GM23338 (cell line): ENCODE data around the gene PNPLA5. TPM values are rescaled to one million over a fixed set of nuclear protein-coding genes. Genes with fewer than 3 reads are reported as not detected.

Experiments
- ATAC-seq: fragments of 200-7000 bp; cut with Tn5 transposase; 3 replicates; pipeline ENCODE4 v1.9.1; 2020
- DNase-seq: peaks from one replicate; pipeline ENCODE4 v3.0.0-alpha.2; 2015; ENCODE audit warnings: low spot score
- H2AFZ ChIP-seq: fragments of 200-600 bp; sonication (generic); 2 replicates; pipeline ENCODE4 v1.8.0; 2016; ENCODE audit warnings: antibody characterized with exemption, mild to moderate bottlenecking, moderate library complexity
- H3F3A ChIP-seq: fragments of 200-600 bp; sonication (generic); replicated peaks from 2 replicates; pipeline ENCODE4 v1.8.0; 2017; ENCODE audit warnings: antibody characterized with exemption, mixed run types, low read depth
- H3K27ac ChIP-seq: fragments of 200-600 bp; sonication (generic); 2 replicates; pipeline ENCODE4 v1.6.1; 2016; ENCODE audit warnings: low read depth
- H3K27me3 ChIP-seq: fragments of 200-600 bp; sonication (generic); 2 replicates; pipeline ENCODE4 v1.8.0; 2016; ENCODE audit warnings: mild to moderate bottlenecking, mixed run types, moderate library complexity; ENCODE audit not compliant: insufficient read depth
- H3K36me3 ChIP-seq: fragments of 200-600 bp; sonication (generic); 2 replicates; pipeline ENCODE4 v1.8.0; 2016; ENCODE audit warnings: mild to moderate bottlenecking; ENCODE audit not compliant: insufficient read depth
- H3K4me1 ChIP-seq: fragments of 200-600 bp; sonication (generic); 2 replicates; pipeline ENCODE4 v1.8.0; 2016; ENCODE audit warnings: mild to moderate bottlenecking, moderate library complexity; ENCODE audit not compliant: insufficient read depth
- H3K4me2 ChIP-seq: fragments of 200-600 bp; sonication (generic); 2 replicates; pipeline ENCODE4 v1.7.1; 2017; ENCODE audit warnings: mixed run types
- H3K4me3 ChIP-seq: fragments of 200-600 bp; sonication (generic); 2 replicates; pipeline ENCODE4 v1.6.1; 2016; ENCODE audit warnings: mixed run types
- H3K79me2 ChIP-seq: fragments of 200-600 bp; sonication (generic); replicated peaks from 2 replicates; pipeline ENCODE4 v1.8.0; 2017; ENCODE audit warnings: mild to moderate bottlenecking; ENCODE audit not compliant: insufficient read depth
- H3K9me2 ChIP-seq: fragments of 200-600 bp; sonication (generic); 2 replicates; pipeline ENCODE4 v1.8.0; 2017; ENCODE audit not compliant: insufficient read depth
- H4K20me1 ChIP-seq: fragments of 200-600 bp; sonication (generic); replicated peaks from 2 replicates; pipeline ENCODE4 v1.8.0; 2017; ENCODE audit warnings: mild to moderate bottlenecking; ENCODE audit not compliant: insufficient read depth
- H3K27ac Mint-ChIP-seq: 2 replicates; pipeline ENCODE4 v1.8.0; 2020; ENCODE audit warnings: inconsistent platforms, mild to moderate bottlenecking, moderate library complexity, mixed read lengths
- H3K27me3 Mint-ChIP-seq: 3 replicates; pipeline ENCODE4 v1.8.0; 2022; ENCODE audit warnings: low read depth, mild to moderate bottlenecking, moderate library complexity, mixed read lengths, inconsistent platforms; ENCODE audit not compliant: insufficient read depth, poor library complexity
- H3K36me3 Mint-ChIP-seq: 3 replicates; pipeline ENCODE4 v1.8.0; 2021; ENCODE audit warnings: low read depth, mild to moderate bottlenecking, inconsistent platforms, moderate library complexity, mixed read lengths
- H3K4me1 Mint-ChIP-seq: 3 replicates; pipeline ENCODE4 v1.8.0; 2020; ENCODE audit warnings: mild to moderate bottlenecking, inconsistent platforms, mixed read lengths
- H3K4me3 Mint-ChIP-seq: 3 replicates; pipeline ENCODE4 v1.8.0; 2021; ENCODE audit warnings: moderate library complexity, mild to moderate bottlenecking, inconsistent platforms, mixed read lengths
- H3K9me3 Mint-ChIP-seq: 3 replicates; pipeline ENCODE4 v1.8.0; 2020; ENCODE audit warnings: moderate library complexity, mild to moderate bottlenecking, inconsistent platforms, mixed read lengths
- CREB1 ChIP-seq: fragments of 250-450 bp; sonication (Bioruptor Pico); IDR thresholded peaks from 2 replicates; pipeline ENCODE4 v1.5.0; 2020; ENCODE audit warnings: low read depth, mild to moderate bottlenecking, moderate library complexity
- EZH2 ChIP-seq: fragments of 200-600 bp; sonication (generic); IDR thresholded peaks from one replicate; pipeline ENCODE4 v1.8.0; 2017; ENCODE audit warnings: antibody characterized with exemption, mild to moderate bottlenecking, low read depth; ENCODE audit not compliant: unreplicated experiment
- EZH2phosphoT487 ChIP-seq: fragments of 200-600 bp; sonication (generic); IDR thresholded peaks from one replicate; pipeline ENCODE4 v1.8.1; 2018; ENCODE audit warnings: antibody characterized with exemption; ENCODE audit not compliant: unreplicated experiment
- JUNB ChIP-seq: IDR thresholded peaks from one replicate; pipeline ENCODE4 v1.6.1; 2016; ENCODE audit warnings: antibody characterized with exemption; ENCODE audit not compliant: unreplicated experiment
- NANOG ChIP-seq: IDR thresholded peaks from 2 replicates; pipeline ENCODE4 v1.6.1; 2016; ENCODE audit warnings: antibody characterized with exemption, borderline replicate concordance
- POLR2AphosphoS5 ChIP-seq: IDR thresholded peaks from 2 replicates; pipeline ENCODE4 v1.6.1; 2016; ENCODE audit warnings: antibody characterized with exemption, low read depth
- STAT1 ChIP-seq: IDR thresholded peaks from one replicate; pipeline ENCODE4 v1.6.1; 2016; ENCODE audit warnings: antibody characterized with exemption; ENCODE audit not compliant: unreplicated experiment
- ZNF114 ChIP-seq: fragments of 250-450 bp; sonication (Bioruptor Pico); IDR thresholded peaks from 2 replicates; pipeline ENCODE4 v1.5.0; 2020; ENCODE audit warnings: mild to moderate bottlenecking, moderate library complexity
- ZNF331 ChIP-seq: fragments of 250-450 bp; sonication (Bioruptor Pico); IDR thresholded peaks from 2 replicates; pipeline ENCODE4 v1.5.0; 2020; ENCODE audit warnings: low read depth, mild to moderate bottlenecking, moderate library complexity
- polyA plus RNA-seq: library from polyadenylated mRNA; unstranded; fragments of >200 nt; fragmentation: Nextera tagmentation; extraction: Ambion mirVana; gene quantifications from 2 replicates; pipeline ENCODE4 v1.2.1, GENCODE V29; 2016
- total RNA-seq: library from RNA; depleted of rRNA; stranded (reverse); fragments of >200 nt; shearing (Covaris generic); gene quantifications from 2 replicates; pipeline ENCODE4 v1.2.3, GENCODE V29; 2014
- TF ChIP-seq, protein P1 (sequence below), 2 experiments: fragments of 200-600 bp in 1 of 2; sonication (generic) in 1 of 2; conservative IDR thresholded peaks; 2 replicates each; pipeline versions ENCODE4 v1.5.1 to v1.6.1; 2016 to 2017; ENCODE audit warnings: antibody characterized with exemption in 2 of 2, low read depth in 2 of 2, mild to moderate bottlenecking in 2 of 2, moderate library complexity in 1 of 2
- TF ChIP-seq, protein P2 (sequence below): fragments of 250-450 bp; sonication (Bioruptor Pico); IDR thresholded peaks from 2 replicates; pipeline ENCODE4 v1.5.0; 2020; ENCODE audit warnings: mild to moderate bottlenecking, moderate library complexity
- TF ChIP-seq, protein P3 (sequence below): IDR thresholded peaks from 2 replicates; pipeline ENCODE4 v1.6.1; 2016; ENCODE audit warnings: antibody characterized with exemption

PNPLA5 gene
- total and polyA plus RNA-seq, 2 experiments from 2014 or later, result 2.3 to 6.8 TPM

DNA sequence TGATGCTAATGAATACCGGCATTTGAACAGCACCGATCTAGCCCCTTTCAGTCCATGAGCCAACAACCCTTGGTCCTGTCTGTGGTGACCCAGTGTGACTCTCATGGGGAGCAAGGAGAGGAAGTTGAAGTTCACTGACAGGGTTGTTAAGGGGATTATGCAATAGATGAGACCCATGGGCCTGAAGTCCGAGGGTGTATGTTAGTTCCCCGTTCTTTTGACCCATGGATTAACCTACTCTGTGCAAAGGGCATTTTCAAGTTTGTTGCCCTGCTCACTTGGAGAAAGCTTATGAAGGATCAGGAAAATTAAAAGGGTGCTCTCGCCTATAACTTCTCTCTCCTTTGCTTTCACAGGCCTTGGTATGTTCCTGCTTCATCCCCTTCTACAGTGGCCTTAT is 36.7 kb upstream of the PNPLA5 start:
- H3K27me3 ChIP-seq, result no peaks in the 10 kb centered on the region
- no peaks in the 10 kb centered on the region for H3K9me2 ChIP-seq
- DNase-seq, result no peak
- H3K4me1 Mint-ChIP-seq, result peaks cover 12% of the 10 kb centered on the region
- peaks cover 27% of the 10 kb centered on the region for H3K36me3 ChIP-seq
- no peak for ATAC-seq
- H4K20me1 ChIP-seq, result peaks cover 11% of the 10 kb centered on the region
- peaks cover 14% of the 10 kb centered on the region for H3K4me1 ChIP-seq
- no peak overlapping the region for H3K27ac Mint-ChIP-seq
- no peak overlapping the region for H3K4me3 ChIP-seq
- H3K27ac ChIP-seq, result 0 out of 2 replicates have a peak overlapping the region, but pooled peaks have one; percentile 14
- H3K4me3 Mint-ChIP-seq, result no peak overlapping the region
- H3K9me3 Mint-ChIP-seq, result no peaks in the 10 kb centered on the region
- no peak overlapping the region for H2AFZ ChIP-seq
- TF ChIP-seq, protein P1, sequence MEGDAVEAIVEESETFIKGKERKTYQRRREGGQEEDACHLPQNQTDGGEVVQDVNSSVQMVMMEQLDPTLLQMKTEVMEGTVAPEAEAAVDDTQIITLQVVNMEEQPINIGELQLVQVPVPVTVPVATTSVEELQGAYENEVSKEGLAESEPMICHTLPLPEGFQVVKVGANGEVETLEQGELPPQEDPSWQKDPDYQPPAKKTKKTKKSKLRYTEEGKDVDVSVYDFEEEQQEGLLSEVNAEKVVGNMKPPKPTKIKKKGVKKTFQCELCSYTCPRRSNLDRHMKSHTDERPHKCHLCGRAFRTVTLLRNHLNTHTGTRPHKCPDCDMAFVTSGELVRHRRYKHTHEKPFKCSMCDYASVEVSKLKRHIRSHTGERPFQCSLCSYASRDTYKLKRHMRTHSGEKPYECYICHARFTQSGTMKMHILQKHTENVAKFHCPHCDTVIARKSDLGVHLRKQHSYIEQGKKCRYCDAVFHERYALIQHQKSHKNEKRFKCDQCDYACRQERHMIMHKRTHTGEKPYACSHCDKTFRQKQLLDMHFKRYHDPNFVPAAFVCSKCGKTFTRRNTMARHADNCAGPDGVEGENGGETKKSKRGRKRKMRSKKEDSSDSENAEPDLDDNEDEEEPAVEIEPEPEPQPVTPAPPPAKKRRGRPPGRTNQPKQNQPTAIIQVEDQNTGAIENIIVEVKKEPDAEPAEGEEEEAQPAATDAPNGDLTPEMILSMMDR (conservative IDR thresholded peaks at IDR 0.05; ENCODE audit: low read depth in 2 of 2), result no peak
- peaks cover 56% of the 10 kb centered on the region for H3K36me3 Mint-ChIP-seq
- peaks cover 28% of the 10 kb centered on the region for H3K79me2 ChIP-seq
- H3K27me3 Mint-ChIP-seq, result peaks cover 8% of the 10 kb centered on the region
- H3K4me2 ChIP-seq, result no peak overlapping the region
- H3F3A ChIP-seq, result no peaks in the 10 kb centered on the region

DNA sequence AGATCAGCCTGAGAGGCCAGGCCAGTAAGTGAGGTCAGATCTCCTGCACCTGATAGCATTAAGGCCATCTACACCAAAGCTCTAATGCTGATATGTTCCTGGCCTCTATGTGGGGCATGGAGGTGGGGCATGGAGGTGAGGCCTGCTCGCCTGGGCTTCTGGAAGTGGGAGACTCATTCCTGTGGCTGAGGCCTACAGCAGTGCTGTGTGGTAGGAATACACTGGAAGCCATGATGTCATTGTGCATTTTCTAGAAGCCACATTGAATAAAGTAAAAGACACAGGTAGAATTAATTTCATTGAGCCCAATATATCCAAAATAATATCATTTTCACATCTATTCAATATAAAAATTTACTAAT is 34.5 kb upstream of the PNPLA5 start:
- no peak overlapping the region for H3K4me3 ChIP-seq
- H3K36me3 Mint-ChIP-seq, result peaks cover 39% of the 10 kb centered on the region
- DNase-seq (no peak), ATAC-seq (no peak)
- H3K27me3 ChIP-seq, result no peaks in the 10 kb centered on the region
- 0 out of 2 replicates have a peak overlapping the region, but pooled peaks have one; percentile 90 for H3K4me2 ChIP-seq
- H3K9me2 ChIP-seq, result no peaks in the 10 kb centered on the region
- no peaks in the 10 kb centered on the region for H3K9me3 Mint-ChIP-seq
- H3K4me3 Mint-ChIP-seq, result no peak overlapping the region
- no peaks in the 10 kb centered on the region for H3F3A ChIP-seq
- H3K27ac ChIP-seq, result no peak overlapping the region
- H3K27ac Mint-ChIP-seq, result no peak overlapping the region
- no peaks in the 10 kb centered on the region; the same call in none of the 2 replicates for H4K20me1 ChIP-seq
- H3K27me3 Mint-ChIP-seq, result peaks cover 8% of the 10 kb centered on the region
- H2AFZ ChIP-seq, result no peak overlapping the region
- peaks cover 28% of the 10 kb centered on the region for H3K79me2 ChIP-seq
- peaks cover 20% of the 10 kb centered on the region for H3K4me1 ChIP-seq
- peaks cover 21% of the 10 kb centered on the region for H3K36me3 ChIP-seq
- peaks cover 24% of the 10 kb centered on the region for H3K4me1 Mint-ChIP-seq
- TF ChIP-seq ZNF331 (no peak), NANOG (no peak), ZNF114 (CRISPR knock-in tag) (no peak), EZH2phosphoT487 (no peak), POLR2AphosphoS5 (no peak), CREB1 (CRISPR knock-in tag) (no peak), EZH2 (no peak), STAT1 (no peak), JUNB (no peak)
- TF ChIP-seq, protein P2, sequence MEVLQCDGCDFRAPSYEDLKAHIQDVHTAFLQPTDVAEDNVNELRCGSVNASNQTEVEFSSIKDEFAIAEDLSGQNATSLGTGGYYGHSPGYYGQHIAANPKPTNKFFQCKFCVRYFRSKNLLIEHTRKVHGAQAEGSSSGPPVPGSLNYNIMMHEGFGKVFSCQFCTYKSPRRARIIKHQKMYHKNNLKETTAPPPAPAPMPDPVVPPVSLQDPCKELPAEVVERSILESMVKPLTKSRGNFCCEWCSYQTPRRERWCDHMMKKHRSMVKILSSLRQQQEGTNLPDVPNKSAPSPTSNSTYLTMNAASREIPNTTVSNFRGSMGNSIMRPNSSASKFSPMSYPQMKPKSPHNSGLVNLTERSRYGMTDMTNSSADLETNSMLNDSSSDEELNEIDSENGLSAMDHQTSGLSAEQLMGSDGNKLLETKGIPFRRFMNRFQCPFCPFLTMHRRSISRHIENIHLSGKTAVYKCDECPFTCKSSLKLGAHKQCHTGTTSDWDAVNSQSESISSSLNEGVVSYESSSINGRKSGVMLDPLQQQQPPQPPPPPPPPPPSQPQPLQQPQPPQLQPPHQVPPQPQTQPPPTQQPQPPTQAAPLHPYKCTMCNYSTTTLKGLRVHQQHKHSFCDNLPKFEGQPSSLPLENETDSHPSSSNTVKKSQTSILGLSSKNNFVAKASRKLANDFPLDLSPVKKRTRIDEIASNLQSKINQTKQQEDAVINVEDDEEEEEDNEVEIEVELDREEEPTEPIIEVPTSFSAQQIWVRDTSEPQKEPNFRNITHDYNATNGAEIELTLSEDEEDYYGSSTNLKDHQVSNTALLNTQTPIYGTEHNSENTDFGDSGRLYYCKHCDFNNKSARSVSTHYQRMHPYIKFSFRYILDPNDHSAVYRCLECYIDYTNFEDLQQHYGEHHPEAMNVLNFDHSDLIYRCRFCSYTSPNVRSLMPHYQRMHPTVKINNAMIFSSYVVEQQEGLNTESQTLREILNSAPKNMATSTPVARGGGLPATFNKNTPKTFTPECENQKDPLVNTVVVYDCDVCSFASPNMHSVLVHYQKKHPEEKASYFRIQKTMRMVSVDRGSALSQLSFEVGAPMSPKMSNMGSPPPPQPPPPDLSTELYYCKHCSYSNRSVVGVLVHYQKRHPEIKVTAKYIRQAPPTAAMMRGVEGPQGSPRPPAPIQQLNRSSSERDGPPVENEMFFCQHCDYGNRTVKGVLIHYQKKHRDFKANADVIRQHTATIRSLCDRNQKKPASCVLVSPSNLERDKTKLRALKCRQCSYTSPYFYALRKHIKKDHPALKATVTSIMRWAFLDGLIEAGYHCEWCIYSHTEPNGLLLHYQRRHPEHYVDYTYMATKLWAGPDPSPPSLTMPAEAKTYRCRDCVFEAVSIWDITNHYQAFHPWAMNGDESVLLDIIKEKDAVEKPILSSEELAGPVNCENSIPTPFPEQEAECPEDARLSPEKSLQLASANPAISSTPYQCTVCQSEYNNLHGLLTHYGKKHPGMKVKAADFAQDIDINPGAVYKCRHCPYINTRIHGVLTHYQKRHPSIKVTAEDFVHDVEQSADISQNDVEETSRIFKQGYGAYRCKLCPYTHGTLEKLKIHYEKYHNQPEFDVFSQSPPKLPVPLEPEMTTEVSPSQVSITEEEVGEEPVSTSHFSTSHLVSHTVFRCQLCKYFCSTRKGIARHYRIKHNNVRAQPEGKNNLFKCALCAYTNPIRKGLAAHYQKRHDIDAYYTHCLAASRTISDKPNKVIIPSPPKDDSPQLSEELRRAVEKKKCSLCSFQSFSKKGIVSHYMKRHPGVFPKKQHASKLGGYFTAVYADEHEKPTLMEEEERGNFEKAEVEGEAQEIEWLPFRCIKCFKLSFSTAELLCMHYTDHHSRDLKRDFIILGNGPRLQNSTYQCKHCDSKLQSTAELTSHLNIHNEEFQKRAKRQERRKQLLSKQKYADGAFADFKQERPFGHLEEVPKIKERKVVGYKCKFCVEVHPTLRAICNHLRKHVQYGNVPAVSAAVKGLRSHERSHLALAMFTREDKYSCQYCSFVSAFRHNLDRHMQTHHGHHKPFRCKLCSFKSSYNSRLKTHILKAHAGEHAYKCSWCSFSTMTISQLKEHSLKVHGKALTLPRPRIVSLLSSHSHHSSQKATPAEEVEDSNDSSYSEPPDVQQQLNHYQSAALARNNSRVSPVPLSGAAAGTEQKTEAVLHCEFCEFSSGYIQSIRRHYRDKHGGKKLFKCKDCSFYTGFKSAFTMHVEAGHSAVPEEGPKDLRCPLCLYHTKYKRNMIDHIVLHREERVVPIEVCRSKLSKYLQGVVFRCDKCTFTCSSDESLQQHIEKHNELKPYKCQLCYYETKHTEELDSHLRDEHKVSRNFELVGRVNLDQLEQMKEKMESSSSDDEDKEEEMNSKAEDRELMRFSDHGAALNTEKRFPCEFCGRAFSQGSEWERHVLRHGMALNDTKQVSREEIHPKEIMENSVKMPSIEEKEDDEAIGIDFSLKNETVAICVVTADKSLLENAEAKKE (CRISPR knock-in tag), result no peak
- TF ChIP-seq, protein P3, sequence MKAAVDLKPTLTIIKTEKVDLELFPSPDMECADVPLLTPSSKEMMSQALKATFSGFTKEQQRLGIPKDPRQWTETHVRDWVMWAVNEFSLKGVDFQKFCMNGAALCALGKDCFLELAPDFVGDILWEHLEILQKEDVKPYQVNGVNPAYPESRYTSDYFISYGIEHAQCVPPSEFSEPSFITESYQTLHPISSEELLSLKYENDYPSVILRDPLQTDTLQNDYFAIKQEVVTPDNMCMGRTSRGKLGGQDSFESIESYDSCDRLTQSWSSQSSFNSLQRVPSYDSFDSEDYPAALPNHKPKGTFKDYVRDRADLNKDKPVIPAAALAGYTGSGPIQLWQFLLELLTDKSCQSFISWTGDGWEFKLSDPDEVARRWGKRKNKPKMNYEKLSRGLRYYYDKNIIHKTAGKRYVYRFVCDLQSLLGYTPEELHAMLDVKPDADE, result no peak
